HepG2 (cell line): ENCODE data around the gene FBXO24. TPM values are rescaled to one million over a fixed set of nuclear protein-coding genes. Genes with fewer than 3 reads are reported as not detected.

ENCODE experiments used
- BRF2 ChIP-seq: sonication (generic); formaldehyde crosslinking; IDR thresholded peaks from 2 replicates; pipeline ENCODE4 v1.8.1; 2022; ENCODE audit warnings: mild to moderate bottlenecking, missing genetic modification reagents
- CENPT ChIP-seq: sonication (generic); formaldehyde crosslinking; IDR thresholded peaks from 2 replicates; pipeline ENCODE4 v1.8.0; 2022; ENCODE audit warnings: low read depth, mild to moderate bottlenecking, moderate library complexity, missing genetic modification reagents
- CHCHD3 ChIP-seq: sonication (generic); formaldehyde crosslinking; IDR thresholded peaks from 2 replicates; pipeline ENCODE4 v1.8.0; 2022; ENCODE audit warnings: mild to moderate bottlenecking, missing genetic modification reagents, moderate library complexity
- CSRNP1 ChIP-seq: sonication (generic); formaldehyde crosslinking; IDR thresholded peaks from 2 replicates; pipeline ENCODE4 v1.8.1; 2023; ENCODE audit warnings: mild to moderate bottlenecking, missing genetic modification reagents
- EED ChIP-seq: sonication (generic); formaldehyde crosslinking; IDR thresholded peaks from 2 replicates; pipeline ENCODE4 v1.5.0; 2020; ENCODE audit warnings: mild to moderate bottlenecking, missing genetic modification reagents
- FOXA1 ChIP-seq, 2 experiments: fragments of 450-650 bp in 1 of 2; sonication (generic) in 1 of 2; formaldehyde crosslinking in 1 of 2; IDR thresholded peaks; 2 replicates each; pipeline versions ENCODE4 v1.4.0 to v1.6.1; 2016 to 2020; ENCODE audit warnings: missing genetic modification reagents in 1 of 2
- GATA4 ChIP-seq: sonication (generic); IDR thresholded peaks from 2 replicates; pipeline ENCODE4 v1.6.1; 2016; ENCODE audit warnings: antibody characterized with exemption, low read depth, borderline replicate concordance
- HNF4A ChIP-seq: sonication (generic); formaldehyde crosslinking; IDR thresholded peaks from 2 replicates; pipeline ENCODE4 v1.4.0; 2020; ENCODE audit warnings: missing genetic modification reagents
- IKZF5 ChIP-seq: IDR thresholded peaks from 2 replicates; pipeline ENCODE4 v1.6.1; 2018; ENCODE audit warnings: missing genetic modification reagents, mild to moderate bottlenecking, missing compliant biosample characterization
- KLF15 ChIP-seq: sonication (generic); formaldehyde crosslinking; IDR thresholded peaks from 2 replicates; pipeline ENCODE4 v1.8.1; 2023; ENCODE audit warnings: borderline replicate concordance, mild to moderate bottlenecking, inconsistent platforms, missing genetic modification reagents, mixed read lengths
- MAZ ChIP-seq, 2 experiments: sonication (generic) in 1 of 2; formaldehyde crosslinking in 1 of 2; IDR thresholded peaks; 2 replicates each; pipeline versions ENCODE4 v1.5.0 to v1.6.1; 2012 to 2020; ENCODE audit warnings: low read depth in 2 of 2, mild to moderate bottlenecking in 2 of 2, borderline replicate concordance in 1 of 2, improper control_type of control experiment in 1 of 2, low read length in 1 of 2, missing genetic modification reagents in 1 of 2, moderate library complexity in 1 of 2
- MEIS1 ChIP-seq: sonication (generic); formaldehyde crosslinking; IDR thresholded peaks from 2 replicates; pipeline ENCODE4 v1.9.0; 2021; ENCODE audit warnings: mild to moderate bottlenecking, missing genetic modification reagents, moderate library complexity, borderline replicate concordance
- PLSCR1 ChIP-seq: sonication (generic); formaldehyde crosslinking; IDR thresholded peaks from 2 replicates; pipeline ENCODE4 v1.5.0; 2020; ENCODE audit warnings: missing genetic modification reagents, mild to moderate bottlenecking, borderline replicate concordance
- SALL1 ChIP-seq: sonication (generic); formaldehyde crosslinking; IDR thresholded peaks from 2 replicates; pipeline ENCODE4 v1.8.0; 2022; ENCODE audit warnings: mild to moderate bottlenecking, missing genetic modification reagents
- TEAD3 ChIP-seq: optimal IDR thresholded peaks from 2 replicates; pipeline ENCODE3; 2016; ENCODE audit warnings: borderline replicate concordance
- TOE1 ChIP-seq: sonication (generic); formaldehyde crosslinking; IDR thresholded peaks from 2 replicates; pipeline ENCODE4 v1.4.0; 2020; ENCODE audit warnings: mild to moderate bottlenecking, missing genetic modification reagents
- TP53 ChIP-seq: sonication (generic); formaldehyde crosslinking; conservative IDR thresholded peaks from 2 replicates; pipeline ENCODE4 v1.4.0; 2020; ENCODE audit warnings: missing genetic modification reagents
- USF2 ChIP-seq, 2 experiments: sonication (generic) in 1 of 2; formaldehyde crosslinking in 1 of 2; IDR thresholded peaks; 2 replicates each; pipeline versions ENCODE4 v1.5.1 to v1.6.1; 2011 to 2020; ENCODE audit warnings: borderline replicate concordance in 1 of 2, low read depth in 1 of 2, low read length in 1 of 2, mild to moderate bottlenecking in 1 of 2, missing genetic modification reagents in 1 of 2, moderate library complexity in 1 of 2
- ZBTB7B ChIP-seq: sonication (generic); formaldehyde crosslinking; IDR thresholded peaks from 2 replicates; pipeline ENCODE4 v1.4.0; 2020; ENCODE audit warnings: missing genetic modification reagents
- ZNF205 ChIP-seq: IDR thresholded peaks from 2 replicates; pipeline ENCODE4 v1.6.1; 2018; ENCODE audit warnings: missing biosample characterization, missing genetic modification reagents
- ZNF264 ChIP-seq: sonication (generic); formaldehyde crosslinking; IDR thresholded peaks from 2 replicates; pipeline ENCODE4 v1.4.0; 2020; ENCODE audit warnings: missing genetic modification reagents
- ZNF451 ChIP-seq: sonication (generic); formaldehyde crosslinking; IDR thresholded peaks from 2 replicates; pipeline ENCODE4 v1.5.0; 2020; ENCODE audit warnings: mild to moderate bottlenecking, missing genetic modification reagents
- ZNF510 ChIP-seq: sonication (generic); formaldehyde crosslinking; IDR thresholded peaks from 2 replicates; pipeline ENCODE4 v1.4.0; 2020; ENCODE audit warnings: low read depth, mild to moderate bottlenecking, missing genetic modification reagents
- ZNF562 ChIP-seq: sonication (generic); formaldehyde crosslinking; IDR thresholded peaks from 2 replicates; pipeline ENCODE4 v1.8.0; 2022; ENCODE audit warnings: missing genetic modification reagents, borderline replicate concordance
- polyA plus RNA-seq, 8 experiments: library from polyadenylated mRNA; depleted of rRNA in 3 of 8; stranded (reverse) in 7 of 8; unstranded in 1 of 8; fragments of >200 nt; fragmentation: Illumina TruSeq in 4 of 8; extraction: Trizol in 4 of 8; gene quantifications; 2 replicates each; pipeline versions ENCODE4 v1.2.1 to v1.2.3, GENCODE V29; 2011 to 2016; ENCODE audit warnings: low read depth in 4 of 8, missing spikeins in 1 of 8, mixed read lengths in 1 of 8; ENCODE audit not compliant: insufficient read depth in 1 of 8
- total RNA-seq, 5 experiments: library from RNA; depleted of rRNA; stranded (reverse); fragments of >200 nt; fragmentation: Illumina TruSeq; extraction: Trizol; gene quantifications; 2 replicates each; pipeline ENCODE4 v1.2.3, GENCODE V29; 2016; ENCODE audit warnings: low read depth in 1 of 5

Gene FBXO24
- total and polyA plus RNA-seq, 2 of the 13 experiments (the other 11 are each of a cell fraction or from before 2014, with no cell fraction given) = 0.20 to 0.55 TPM

GRCh38 chr7:100621554-100621953, 35.4 kb downstream of the FBXO24 start (continued):
- TF ChIP-seq ZBTB7B (CRISPR knock-in tag) (no peak), CENPT (CRISPR knock-in tag) (no peak), ZNF562 (CRISPR knock-in tag) (no peak), TP53 (no peak), CHCHD3 (CRISPR knock-in tag) (no peak), MAZ (IDR thresholded peaks at IDR 0.05; ENCODE audit: borderline replicate concordance, low read depth, low read length) (no peak), MAZ (CRISPR knock-in tag; IDR thresholded peaks at IDR 0.05; ENCODE audit: low read depth) (no peak), GATA4 (no peak), IKZF5 (CRISPR knock-in tag) (no peak), KLF15 (no peak), MEIS1 (CRISPR knock-in tag) (no peak), ZNF205 (CRISPR knock-in tag) (no peak), TEAD3 (CRISPR knock-in tag) (peak; percentile 32), CSRNP1 (CRISPR knock-in tag) (no peak), ZNF451 (no peak), USF2 (IDR thresholded peaks at IDR 0.05; ENCODE audit: low read depth, low read length) (no peak), USF2 (CRISPR knock-in tag; IDR thresholded peaks at IDR 0.05; ENCODE audit: borderline replicate concordance) (no peak), BRF2 (CRISPR knock-in tag) (no peak), ZNF510 (no peak), TOE1 (CRISPR knock-in tag) (no peak), SALL1 (CRISPR knock-in tag) (no peak), FOXA1 (IDR thresholded peaks at IDR 0.05) (0 out of 2 replicates have a peak, but pooled peaks have one; percentile 27), FOXA1 (CRISPR knock-in tag; IDR thresholded peaks at IDR 0.05) (peak; percentile 75), HNF4A (CRISPR knock-in tag) (peak; percentile 65), PLSCR1 (CRISPR knock-in tag) (no peak), EED (no peak), ZNF264 (no peak)
